CD14-positive monocyte (primary cell): ENCODE measurements around the gene ZBTB44. TPM values are rescaled to one million over a fixed set of nuclear protein-coding genes. Genes with fewer than 3 reads are reported as not detected.
"Not testable (repeated sequence)": the region's sequence is repeated elsewhere in the genome, so short reads cannot be mapped to it uniquely, and the experiment has no call there.

Source experiments
- DNase-seq, 3 donors: peaks; one replicate each; pipeline ENCODE4 v3.0.0-alpha.2; 2011 to 2022
- H2AFZ ChIP-seq: 2 replicates; pipeline ENCODE4 v1.6.0; 2012; ENCODE audit warnings: mild to moderate bottlenecking, low read depth, low read length, inconsistent platforms; ENCODE audit not compliant: insufficient read depth, poor library complexity, severe bottlenecking
- H3K27ac ChIP-seq, 2 donors: 1 replicate in 1 of 2; 2 replicates in 1 of 2; pipeline ENCODE4 v1.5.1; 2012 to 2013; ENCODE audit warnings: low read length in 2 of 2, control low read depth in 1 of 2, inconsistent platforms in 1 of 2, low read depth in 1 of 2, mild to moderate bottlenecking in 1 of 2
- H3K27me3 ChIP-seq, 2 donors: one replicate each; pipeline versions ENCODE4 v1.6.0 to v1.6.1; 2011 to 2013; ENCODE audit warnings: low read length in 2 of 2; ENCODE audit not compliant: control insufficient read depth in 2 of 2, insufficient read depth in 2 of 2
- H3K36me3 ChIP-seq, 2 donors: replicated peaks in 1 of 2; 1 replicate in 1 of 2; 2 replicates in 1 of 2; pipeline versions ENCODE4 v1.5.1 to v1.6.1; 2012 to 2013; ENCODE audit warnings: low read length in 2 of 2, control low read depth in 1 of 2, inconsistent platforms in 1 of 2, mild to moderate bottlenecking in 1 of 2; ENCODE audit not compliant: insufficient read depth in 2 of 2, control insufficient read depth in 1 of 2
- H3K4me1 ChIP-seq, 2 donors: 1 replicate in 1 of 2; 2 replicates in 1 of 2; pipeline versions ENCODE4 v1.5.1 to v1.6.1; 2012 to 2013; ENCODE audit warnings: low read length in 2 of 2, control low read depth in 1 of 2, inconsistent platforms in 1 of 2, mild to moderate bottlenecking in 1 of 2, moderate library complexity in 1 of 2; ENCODE audit not compliant: insufficient read depth in 2 of 2, control insufficient read depth in 1 of 2
- H3K4me2 ChIP-seq: replicated peaks from 2 replicates; pipeline ENCODE3; 2012; ENCODE audit warnings: low read length, moderate library complexity, mild to moderate bottlenecking; ENCODE audit not compliant: poor library complexity, severe bottlenecking; ENCODE audit errors: extremely low read depth
- H3K4me3 ChIP-seq, 3 experiments: fragments of 200-600 bp in 1 of 3; sonication (generic) in 1 of 3; replicated peaks in 1 of 3; 1 replicate in 2 of 3; 2 replicates in 1 of 3; pipeline ENCODE4 v1.5.1; 2011 to 2013; ENCODE audit warnings: low read length in 3 of 3, mild to moderate bottlenecking in 3 of 3, control low read depth in 2 of 3, low read depth in 2 of 3, inconsistent platforms in 1 of 3, moderate library complexity in 1 of 3
- H3K79me2 ChIP-seq: 2 replicates; pipeline ENCODE4 v1.6.0; 2012; ENCODE audit warnings: mild to moderate bottlenecking, control low read depth, inconsistent platforms, low read length, moderate library complexity; ENCODE audit not compliant: insufficient read depth
- H3K9ac ChIP-seq: 2 replicates; pipeline ENCODE4 v1.6.0; 2017; ENCODE audit warnings: low read length, mild to moderate bottlenecking; ENCODE audit not compliant: insufficient read depth, poor library complexity, severe bottlenecking
- H3K9me3 ChIP-seq, 2 donors: replicated peaks in 1 of 2; 1 replicate in 1 of 2; 2 replicates in 1 of 2; pipeline versions ENCODE4 v1.5.1 to v1.6.1; 2012 to 2013; ENCODE audit warnings: low read length in 2 of 2, control low read depth in 1 of 2; ENCODE audit not compliant: control insufficient read depth in 1 of 2, insufficient read depth in 1 of 2
- H4K20me1 ChIP-seq: 2 replicates; pipeline ENCODE4 v1.6.0; 2012; ENCODE audit warnings: mild to moderate bottlenecking, low read length, control low read depth, moderate library complexity; ENCODE audit not compliant: insufficient read depth
- H3K27ac Mint-ChIP-seq, 7 donors: one replicate each; pipeline ENCODE4 v1.8.0; 2020; ENCODE audit warnings: mild to moderate bottlenecking in 7 of 7, mixed read lengths in 7 of 7, moderate library complexity in 6 of 7, inconsistent platforms in 2 of 7
- H3K27me3 Mint-ChIP-seq, 3 donors: one replicate each; pipeline ENCODE4 v1.8.0; 2021 to 2022; ENCODE audit warnings: low read depth in 3 of 3, mild to moderate bottlenecking in 3 of 3, mixed read lengths in 3 of 3, moderate library complexity in 3 of 3, inconsistent platforms in 1 of 3
- H3K36me3 Mint-ChIP-seq, 2 donors: one replicate each; pipeline ENCODE4 v1.8.0; 2020; ENCODE audit warnings: mixed read lengths in 2 of 2, inconsistent platforms in 1 of 2, mild to moderate bottlenecking in 1 of 2
- H3K4me1 Mint-ChIP-seq: one replicate; pipeline ENCODE4 v1.8.0; 2020; ENCODE audit warnings: mild to moderate bottlenecking, mixed read lengths
- H3K4me3 Mint-ChIP-seq, 2 donors: one replicate each; pipeline ENCODE4 v1.8.0; 2020; ENCODE audit warnings: mild to moderate bottlenecking in 2 of 2, mixed read lengths in 2 of 2, moderate library complexity in 1 of 2
- H3K9me3 Mint-ChIP-seq, 7 donors: one replicate each; pipeline ENCODE4 v1.8.0; 2020 to 2022; ENCODE audit warnings: mixed read lengths in 7 of 7, mild to moderate bottlenecking in 6 of 7, moderate library complexity in 6 of 7, inconsistent platforms in 2 of 7
- CTCF ChIP-seq: fragments of 200-600 bp; IDR thresholded peaks from one replicate; pipeline ENCODE4 v1.8.0; 2022; ENCODE audit warnings: antibody characterized with exemption, mild to moderate bottlenecking
- WGBS: methylation state at CpG from one replicate; pipeline ENCODE4 v1.1.5; 2013; ENCODE audit warnings: missing lambda C conversion rate; ENCODE audit not compliant: insufficient coverage; 5-methylcytosine and 5-hydroxymethylcytosine counted together
- intact Hi-C, 2 donors: fragments of 100-400 bp; cut with micrococcal nuclease; formaldehyde crosslinking; loops; one replicate each; pipeline versions ENCODE4 v1.15.0 to v1.15.1; 2023
- polyA plus RNA-seq, 3 donors: library from polyadenylated mRNA; depleted of rRNA in 1 of 3; unstranded in 2 of 3; stranded (reverse) in 1 of 3; fragments of 300-500 nt in 2 of 3; fragments of >200 nt in 1 of 3; fragmentation: Illumina TruSeq in 2 of 3; gene quantifications; 1 replicate in 2 of 3; 2 replicates in 1 of 3; pipeline ENCODE4 v1.2.3, GENCODE V29; 2012 to 2021

Gene ZBTB44
- polyA plus RNA-seq, 3 donors = 2.4 to 21.3 (median 2.7) TPM

GRCh38 chr11:130260742-130261141 is 54.0 kb downstream of the ZBTB44 start:
- Histone ChIP-seq H4K20me1 (peaks cover 29% of the 10 kb centered on the region), H3K79me2 (peaks cover 49% of the 10 kb centered on the region), H3K9me3 (peaks cover 0 to 3% of the 10 kb centered on the region in 2 donors), H2AFZ (no peak overlapping the region), H3K27ac (no peak overlapping the region), H3K4me1 (peaks cover 0 to 7% of the 10 kb centered on the region in 2 donors), H3K4me3 (no peak overlapping the region), H3K36me3 (peaks cover 6 to 54% of the 10 kb centered on the region in 2 donors), H3K27me3 (no peaks in the 10 kb centered on the region), H3K9ac (no peak overlapping the region), H3K4me2 (no peak overlapping the region)
- Mint-ChIP-seq H3K4me3 (no peak overlapping the region), H3K27me3 (no peaks in the 10 kb centered on the region), H3K36me3 (peaks cover 47 to 52% of the 10 kb centered on the region in 2 donors), H3K4me1 (peaks cover 27% of the 10 kb centered on the region), H3K27ac (no peak overlapping the region), H3K9me3 (peaks cover 0 to 6% (median 2%) of the 10 kb centered on the region in 7 donors)
- intact Hi-C loops = no loop called here
- TF ChIP-seq CTCF = no peak
- 85% methylated on average over 3 of the region's 6 CpGs for WGBS
- DNase-seq = no peak

GRCh38 chr11:130260080-130260627 is 54.6 kb downstream of the ZBTB44 start:
- no peak overlapping the region for H3K4me3 Mint-ChIP-seq
- H3K27ac Mint-ChIP-seq = no peak overlapping the region
- peaks cover 29% of the 10 kb centered on the region for H4K20me1 ChIP-seq
- no peak overlapping the region for H3K27ac ChIP-seq
- peaks cover 6 to 49% of the 10 kb centered on the region in 2 donors for H3K36me3 ChIP-seq
- TF ChIP-seq CTCF = no peak
- no peak overlapping the region for H3K4me3 ChIP-seq
- H3K4me1 Mint-ChIP-seq = peaks cover 27% of the 10 kb centered on the region
- 93% methylated on average over 2 of the region's 2 CpGs for WGBS
- peaks cover 49% of the 10 kb centered on the region for H3K79me2 ChIP-seq
- H3K27me3 ChIP-seq = no peaks in the 10 kb centered on the region
- H2AFZ ChIP-seq = no peak overlapping the region
- H3K9me3 Mint-ChIP-seq = peaks cover 0 to 8% (median 3%) of the 10 kb centered on the region in 7 donors
- peaks cover 0 to 3% of the 10 kb centered on the region in 2 donors for H3K9me3 ChIP-seq
- intact Hi-C loops = no loop called here
- peaks cover 0 to 7% of the 10 kb centered on the region in 2 donors for H3K4me1 ChIP-seq
- peaks cover 44 to 50% of the 10 kb centered on the region in 2 donors for H3K36me3 Mint-ChIP-seq
- no peak for DNase-seq
- no peak overlapping the region for H3K4me2 ChIP-seq
- no peak overlapping the region for H3K9ac ChIP-seq
- no peaks in the 10 kb centered on the region for H3K27me3 Mint-ChIP-seq

- H3K27ac Mint-ChIP-seq, H3K4me2 ChIP-seq, H3K4me1 ChIP-seq, H3K27me3 Mint-ChIP-seq, intact Hi-C loops, H3K9me3 ChIP-seq, H3K9me3 Mint-ChIP-seq, DNase-seq, H3K4me3 ChIP-seq, H3K27ac ChIP-seq, H3K4me1 Mint-ChIP-seq, H3K4me3 Mint-ChIP-seq, H3K9ac ChIP-seq, H3K27me3 ChIP-seq, H2AFZ ChIP-seq: not testable (repeated sequence)
- peaks cover 22 to 24% of the 10 kb centered on the region in 2 donors for H3K36me3 Mint-ChIP-seq
- peaks cover 23% of the 10 kb centered on the region for H4K20me1 ChIP-seq
- WGBS = no CpG with 5 or more reads among the region's 1 CpG
- H3K36me3 ChIP-seq = peaks cover 3 to 10% of the 10 kb centered on the region in 2 donors
- H3K79me2 ChIP-seq = peaks cover 54% of the 10 kb centered on the region
Observed at GRCh38 chr11:130251763-130252162, 63.0 kb downstream of the ZBTB44 start.
